ENCODE measurements around the gene ZDHHC14.

ZDHHC14 gene

GRCh38 chr6:157645201-157645795, 264.3 kb downstream of the ZDHHC14 start:
- H3K27me3 ChIP-seq (ENCODE audit: control insufficient read depth in 2 of 2, insufficient read depth in 2 of 2, low read length in 2 of 2) = no peaks in the 10 kb centered on the region
- no peak overlapping the region for H3K9ac ChIP-seq (ENCODE audit: low read depth in 1 of 2, low read length in 2 of 2)
- H3K36me3 ChIP-seq (ENCODE audit: control insufficient read depth in 2 of 2, insufficient read depth in 2 of 2, low read length in 2 of 2) = peaks cover 0 to 2% of the 10 kb centered on the region in 2 donors
- H3K9me3 ChIP-seq (ENCODE audit: control insufficient read depth in 2 of 2, low read length in 2 of 2) = no peaks in the 10 kb centered on the region
- H3K27ac ChIP-seq (ENCODE audit: low read depth in 2 of 2, low read length in 2 of 2) = no peak overlapping the region
- H3K4me1 ChIP-seq (ENCODE audit: control insufficient read depth in 2 of 2, insufficient read depth in 2 of 2, low read length in 2 of 2) = no peaks in the 10 kb centered on the region
- H3K4me3 ChIP-seq (ENCODE audit: low read length in 2 of 2) = no peak overlapping the region

- Histone ChIP-seq H3K36me3 (ENCODE audit: control insufficient read depth in 2 of 2, insufficient read depth in 2 of 2, low read length in 2 of 2) (peaks cover 0 to 2% of the 10 kb centered on the region in 2 donors), H3K27ac (ENCODE audit: low read depth in 2 of 2, low read length in 2 of 2) (no peak overlapping the region), H3K27me3 (ENCODE audit: control insufficient read depth in 2 of 2, insufficient read depth in 2 of 2, low read length in 2 of 2) (no peaks in the 10 kb centered on the region), H3K4me1 (ENCODE audit: control insufficient read depth in 2 of 2, insufficient read depth in 2 of 2, low read length in 2 of 2) (no peaks in the 10 kb centered on the region), H3K9me3 (ENCODE audit: control insufficient read depth in 2 of 2, low read length in 2 of 2) (no peaks in the 10 kb centered on the region), H3K9ac (ENCODE audit: low read depth in 1 of 2, low read length in 2 of 2) (no peak overlapping the region), H3K4me3 (ENCODE audit: low read length in 2 of 2) (no peak overlapping the region)
Observed at GRCh38 chr6:157646012-157646411, 265.0 kb downstream of the ZDHHC14 start.

GRCh38 chr6:157647261-157647915, 266.4 kb downstream of the ZDHHC14 start:
- H3K27me3 ChIP-seq (ENCODE audit: control insufficient read depth in 2 of 2, insufficient read depth in 2 of 2, low read length in 2 of 2) = no peaks in the 10 kb centered on the region
- H3K36me3 ChIP-seq (ENCODE audit: control insufficient read depth in 2 of 2, insufficient read depth in 2 of 2, low read length in 2 of 2) = peaks cover 0 to 2% of the 10 kb centered on the region in 2 donors
- no peak overlapping the region for H3K27ac ChIP-seq (ENCODE audit: low read depth in 2 of 2, low read length in 2 of 2)
- H3K4me1 ChIP-seq (ENCODE audit: control insufficient read depth in 2 of 2, insufficient read depth in 2 of 2, low read length in 2 of 2) = no peaks in the 10 kb centered on the region
- H3K9ac ChIP-seq (ENCODE audit: low read depth in 1 of 2, low read length in 2 of 2) = no peak overlapping the region
- no peaks in the 10 kb centered on the region for H3K9me3 ChIP-seq (ENCODE audit: control insufficient read depth in 2 of 2, low read length in 2 of 2)
- H3K4me3 ChIP-seq (ENCODE audit: low read length in 2 of 2) = no peak overlapping the region

- Histone ChIP-seq H3K9me3 (ENCODE audit: control insufficient read depth in 2 of 2, low read length in 2 of 2) (no peaks in the 10 kb centered on the region), H3K4me3 (ENCODE audit: low read length in 2 of 2) (no peak overlapping the region), H3K27ac (ENCODE audit: low read depth in 2 of 2, low read length in 2 of 2) (no peak overlapping the region), H3K27me3 (ENCODE audit: control insufficient read depth in 2 of 2, insufficient read depth in 2 of 2, low read length in 2 of 2) (no peaks in the 10 kb centered on the region), H3K4me1 (ENCODE audit: control insufficient read depth in 2 of 2, insufficient read depth in 2 of 2, low read length in 2 of 2) (no peaks in the 10 kb centered on the region), H3K9ac (ENCODE audit: low read depth in 1 of 2, low read length in 2 of 2) (no peak overlapping the region), H3K36me3 (ENCODE audit: control insufficient read depth in 2 of 2, insufficient read depth in 2 of 2, low read length in 2 of 2) (peaks cover 0 to 6% of the 10 kb centered on the region in 2 donors)
Observed at GRCh38 chr6:157648561-157648960, 267.6 kb downstream of the ZDHHC14 start.

GRCh38 chr6:157649311-157650260, 268.6 kb downstream of the ZDHHC14 start:
- no peaks in the 10 kb centered on the region for H3K4me1 ChIP-seq (ENCODE audit: control insufficient read depth in 2 of 2, insufficient read depth in 2 of 2, low read length in 2 of 2)
- peaks cover 6 to 7% of the 10 kb centered on the region in 2 donors for H3K36me3 ChIP-seq (ENCODE audit: control insufficient read depth in 2 of 2, insufficient read depth in 2 of 2, low read length in 2 of 2)
- H3K9ac ChIP-seq (ENCODE audit: low read depth in 1 of 2, low read length in 2 of 2) = no peak overlapping the region
- H3K27ac ChIP-seq (ENCODE audit: low read depth in 2 of 2, low read length in 2 of 2) = no peak overlapping the region
- no peaks in the 10 kb centered on the region for H3K27me3 ChIP-seq (ENCODE audit: control insufficient read depth in 2 of 2, insufficient read depth in 2 of 2, low read length in 2 of 2)
- no peak overlapping the region for H3K4me3 ChIP-seq (ENCODE audit: low read length in 2 of 2)
- H3K9me3 ChIP-seq (ENCODE audit: control insufficient read depth in 2 of 2, low read length in 2 of 2) = no peaks in the 10 kb centered on the region

- Histone ChIP-seq H3K9ac (ENCODE audit: low read depth in 1 of 2, low read length in 2 of 2) (peak overlapping the region in 1 of 2 donors; percentile 19), H3K4me3 (ENCODE audit: low read length in 2 of 2) (no peak overlapping the region), H3K36me3 (ENCODE audit: control insufficient read depth in 2 of 2, insufficient read depth in 2 of 2, low read length in 2 of 2) (peaks cover 6 to 7% of the 10 kb centered on the region in 2 donors), H3K27me3 (ENCODE audit: control insufficient read depth in 2 of 2, insufficient read depth in 2 of 2, low read length in 2 of 2) (no peaks in the 10 kb centered on the region), H3K9me3 (ENCODE audit: control insufficient read depth in 2 of 2, low read length in 2 of 2) (no peaks in the 10 kb centered on the region), H3K27ac (ENCODE audit: low read depth in 2 of 2, low read length in 2 of 2) (no peak overlapping the region), H3K4me1 (ENCODE audit: control insufficient read depth in 2 of 2, insufficient read depth in 2 of 2, low read length in 2 of 2) (no peaks in the 10 kb centered on the region)
Observed at GRCh38 chr6:157650261-157650640, 269.3 kb downstream of the ZDHHC14 start.

GRCh38 chr6:157650801-157651200, 269.8 kb downstream of the ZDHHC14 start:
- Histone ChIP-seq H3K27ac (ENCODE audit: low read depth in 2 of 2, low read length in 2 of 2) (no peak overlapping the region), H3K4me3 (ENCODE audit: low read length in 2 of 2) (no peak overlapping the region), H3K27me3 (ENCODE audit: control insufficient read depth in 2 of 2, insufficient read depth in 2 of 2, low read length in 2 of 2) (no peaks in the 10 kb centered on the region), H3K9me3 (ENCODE audit: control insufficient read depth in 2 of 2, low read length in 2 of 2) (no peaks in the 10 kb centered on the region), H3K36me3 (ENCODE audit: control insufficient read depth in 2 of 2, insufficient read depth in 2 of 2, low read length in 2 of 2) (peaks cover 6 to 7% of the 10 kb centered on the region in 2 donors), H3K9ac (ENCODE audit: low read depth in 1 of 2, low read length in 2 of 2) (no peak overlapping the region), H3K4me1 (ENCODE audit: control insufficient read depth in 2 of 2, insufficient read depth in 2 of 2, low read length in 2 of 2) (no peaks in the 10 kb centered on the region)

GRCh38 chr6:157651731-157652490, 270.9 kb downstream of the ZDHHC14 start:
- Histone ChIP-seq H3K4me1 (ENCODE audit: control insufficient read depth in 2 of 2, insufficient read depth in 2 of 2, low read length in 2 of 2) (no peaks in the 10 kb centered on the region), H3K4me3 (ENCODE audit: low read length in 2 of 2) (no peak overlapping the region), H3K36me3 (ENCODE audit: control insufficient read depth in 2 of 2, insufficient read depth in 2 of 2, low read length in 2 of 2) (peaks cover 7 to 8% of the 10 kb centered on the region in 2 donors), H3K27ac (ENCODE audit: low read depth in 2 of 2, low read length in 2 of 2) (no peak overlapping the region), H3K27me3 (ENCODE audit: control insufficient read depth in 2 of 2, insufficient read depth in 2 of 2, low read length in 2 of 2) (no peaks in the 10 kb centered on the region), H3K9me3 (ENCODE audit: control insufficient read depth in 2 of 2, low read length in 2 of 2) (no peaks in the 10 kb centered on the region), H3K9ac (ENCODE audit: low read depth in 1 of 2, low read length in 2 of 2) (no peak overlapping the region)

GRCh38 chr6:157652601-157653363, 271.8 kb downstream of the ZDHHC14 start:
- Histone ChIP-seq H3K9ac (ENCODE audit: low read depth in 1 of 2, low read length in 2 of 2) (no peak overlapping the region), H3K4me1 (ENCODE audit: control insufficient read depth in 2 of 2, insufficient read depth in 2 of 2, low read length in 2 of 2) (no peaks in the 10 kb centered on the region), H3K9me3 (ENCODE audit: control insufficient read depth in 2 of 2, low read length in 2 of 2) (no peaks in the 10 kb centered on the region), H3K4me3 (ENCODE audit: low read length in 2 of 2) (no peak overlapping the region), H3K27ac (ENCODE audit: low read depth in 2 of 2, low read length in 2 of 2) (no peak overlapping the region), H3K27me3 (ENCODE audit: control insufficient read depth in 2 of 2, insufficient read depth in 2 of 2, low read length in 2 of 2) (no peaks in the 10 kb centered on the region), H3K36me3 (ENCODE audit: control insufficient read depth in 2 of 2, insufficient read depth in 2 of 2, low read length in 2 of 2) (peaks cover 7 to 8% of the 10 kb centered on the region in 2 donors)
